GM12878 (cell line): ENCODE results near the gene TMEM167B.

ENCODE experiments used
- CHD4 ChIP-seq: fragments of 200-600 bp; sonication (generic); IDR thresholded peaks from 2 replicates; pipeline ENCODE4 v1.6.1; 2016; ENCODE audit warnings: mild to moderate bottlenecking
- NRF1 ChIP-seq: conservative IDR thresholded peaks from 2 replicates; pipeline ENCODE4 v1.6.1; 2011; ENCODE audit warnings: mild to moderate bottlenecking, low read depth, low read length, improper control_type of control experiment
- TF ChIP-seq, protein P1 (sequence below), 3 experiments: IDR thresholded peaks in 2 of 3; conservative IDR thresholded peaks in 1 of 3; 2 replicates each; pipeline ENCODE4 v1.5.1; 2011; ENCODE audit warnings: low read depth in 3 of 3, low read length in 3 of 3, mild to moderate bottlenecking in 3 of 3, control low read depth in 2 of 3, moderate library complexity in 2 of 3, inconsistent platforms in 1 of 3, mixed read lengths in 1 of 3; ENCODE audit not compliant: control insufficient read depth in 2 of 3, insufficient read depth in 1 of 3; ENCODE audit errors: extremely low read depth in 1 of 3

DNA sequence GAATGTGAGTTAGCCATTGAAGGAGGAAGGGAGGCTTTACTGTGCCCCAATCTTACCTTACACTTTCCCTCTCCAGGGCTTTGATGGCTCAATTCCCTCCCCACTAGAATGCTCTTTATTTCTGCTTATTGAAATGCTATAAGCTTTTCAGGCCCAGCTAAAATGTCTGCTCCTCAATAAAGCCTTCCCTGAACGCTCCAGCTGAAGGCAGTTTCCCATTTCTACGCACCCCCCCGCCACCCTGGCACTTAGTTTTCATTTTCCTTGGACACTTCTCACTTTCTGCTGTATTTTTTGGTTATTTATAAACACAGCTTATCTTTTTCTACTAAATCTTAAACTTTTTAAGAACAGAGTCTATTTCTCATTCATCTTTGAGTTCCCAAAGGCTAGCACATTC is 7.1 kb upstream of the TMEM167B start:
- TF ChIP-seq, protein P1, sequence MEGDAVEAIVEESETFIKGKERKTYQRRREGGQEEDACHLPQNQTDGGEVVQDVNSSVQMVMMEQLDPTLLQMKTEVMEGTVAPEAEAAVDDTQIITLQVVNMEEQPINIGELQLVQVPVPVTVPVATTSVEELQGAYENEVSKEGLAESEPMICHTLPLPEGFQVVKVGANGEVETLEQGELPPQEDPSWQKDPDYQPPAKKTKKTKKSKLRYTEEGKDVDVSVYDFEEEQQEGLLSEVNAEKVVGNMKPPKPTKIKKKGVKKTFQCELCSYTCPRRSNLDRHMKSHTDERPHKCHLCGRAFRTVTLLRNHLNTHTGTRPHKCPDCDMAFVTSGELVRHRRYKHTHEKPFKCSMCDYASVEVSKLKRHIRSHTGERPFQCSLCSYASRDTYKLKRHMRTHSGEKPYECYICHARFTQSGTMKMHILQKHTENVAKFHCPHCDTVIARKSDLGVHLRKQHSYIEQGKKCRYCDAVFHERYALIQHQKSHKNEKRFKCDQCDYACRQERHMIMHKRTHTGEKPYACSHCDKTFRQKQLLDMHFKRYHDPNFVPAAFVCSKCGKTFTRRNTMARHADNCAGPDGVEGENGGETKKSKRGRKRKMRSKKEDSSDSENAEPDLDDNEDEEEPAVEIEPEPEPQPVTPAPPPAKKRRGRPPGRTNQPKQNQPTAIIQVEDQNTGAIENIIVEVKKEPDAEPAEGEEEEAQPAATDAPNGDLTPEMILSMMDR (IDR thresholded peaks at IDR 0.05 in 2 of 3, conservative IDR thresholded peaks at IDR 0.05 in 1 of 3; ENCODE audit: control insufficient read depth in 2 of 3, extremely low read depth in 1 of 3, insufficient read depth in 1 of 3, low read depth in 3 of 3, low read length in 3 of 3) = no peak
- TF ChIP-seq CHD4 = no peak
- TF ChIP-seq NRF1 = no peak
